Osteocyte (in vitro differentiated cells): ENCODE measurements around the gene COL1A2. TPM values are rescaled to one million over a fixed set of nuclear protein-coding genes. Genes with fewer than 3 reads are reported as not detected.

Source experiments
- DNase-seq: peaks from one replicate; pipeline ENCODE4 v3.0.0; 2021; ENCODE audit warnings: mixed read lengths; ENCODE audit not compliant: unreplicated experiment; ENCODE audit errors: extremely low spot score
- H3K27ac Mint-ChIP-seq: one replicate; pipeline ENCODE4 v1.8.0; 2021; ENCODE audit warnings: mild to moderate bottlenecking, mixed read lengths; ENCODE audit not compliant: unreplicated experiment
- H3K27me3 Mint-ChIP-seq: one replicate; pipeline ENCODE4 v1.8.0; 2021; ENCODE audit warnings: mixed read lengths; ENCODE audit not compliant: unreplicated experiment
- H3K36me3 Mint-ChIP-seq: one replicate; pipeline ENCODE4 v1.8.0; 2021; ENCODE audit warnings: mixed read lengths; ENCODE audit not compliant: unreplicated experiment
- H3K4me1 Mint-ChIP-seq: one replicate; pipeline ENCODE4 v1.8.0; 2021; ENCODE audit warnings: mixed read lengths; ENCODE audit not compliant: unreplicated experiment
- H3K4me3 Mint-ChIP-seq: one replicate; pipeline ENCODE4 v1.8.0; 2021; ENCODE audit warnings: mild to moderate bottlenecking, moderate library complexity, mixed read lengths; ENCODE audit not compliant: unreplicated experiment
- H3K9me3 Mint-ChIP-seq: one replicate; pipeline ENCODE4 v1.8.0; 2021; ENCODE audit warnings: mixed read lengths; ENCODE audit not compliant: unreplicated experiment
- CTCF ChIP-seq: fragments of 200-600 bp; sonication (generic); IDR thresholded peaks from 2 replicates; pipeline ENCODE4 v1.5.0; 2021; ENCODE audit warnings: antibody characterized with exemption, mild to moderate bottlenecking, moderate library complexity
- total RNA-seq: library from RNA; stranded (reverse); gene quantifications from 2 replicates; pipeline ENCODE4 v1.2.1, GENCODE V29; 2021

Gene COL1A2
- total RNA-seq, 1 donor from 2014 or later: 7,492 TPM

- Mint-ChIP-seq H3K9me3 (no peaks in the 10 kb centered on the region), H3K4me3 (peak overlapping the region; percentile 99), H3K27ac (peak overlapping the region; percentile 81), H3K36me3 (peaks cover 66% of the 10 kb centered on the region), H3K27me3 (no peaks in the 10 kb centered on the region), H3K4me1 (peaks cover 53% of the 10 kb centered on the region)
- TF ChIP-seq CTCF: no peak
- DNase-seq: no peak
Observed at GRCh38 chr7:94397722-94398121, 3.0 kb downstream of the COL1A2 start.

- Mint-ChIP-seq H3K9me3 (no peaks in the 10 kb centered on the region), H3K4me1 (peaks cover 52% of the 10 kb centered on the region), H3K27ac (peak overlapping the region; percentile 66), H3K4me3 (peak overlapping the region; percentile 99), H3K36me3 (peaks cover 73% of the 10 kb centered on the region), H3K27me3 (no peaks in the 10 kb centered on the region)
- TF ChIP-seq CTCF: no peak
- no peak for DNase-seq
Observed at GRCh38 chr7:94398841-94399240, 4.1 kb downstream of the COL1A2 start.

GRCh38 chr7:94400022-94400421 is 5.3 kb downstream of the COL1A2 start:
- no peak for DNase-seq
- H3K4me3 Mint-ChIP-seq: peak overlapping the region; percentile 99
- peaks cover 61% of the 10 kb centered on the region for H3K4me1 Mint-ChIP-seq
- H3K36me3 Mint-ChIP-seq: peaks cover 82% of the 10 kb centered on the region
- no peaks in the 10 kb centered on the region for H3K9me3 Mint-ChIP-seq
- TF ChIP-seq CTCF: no peak
- no peaks in the 10 kb centered on the region for H3K27me3 Mint-ChIP-seq
- H3K27ac Mint-ChIP-seq: peak overlapping the region; percentile 91

GRCh38 chr7:94400643-94401427 is 6.1 kb downstream of the COL1A2 start:
- no peaks in the 10 kb centered on the region for H3K27me3 Mint-ChIP-seq
- DNase-seq: no peak
- H3K4me1 Mint-ChIP-seq: peaks cover 69% of the 10 kb centered on the region
- H3K36me3 Mint-ChIP-seq: peaks cover 84% of the 10 kb centered on the region
- peak overlapping the region; percentile 99 for H3K4me3 Mint-ChIP-seq
- no peak for TF ChIP-seq CTCF
- H3K27ac Mint-ChIP-seq: peak overlapping the region; percentile 91
- H3K9me3 Mint-ChIP-seq: no peaks in the 10 kb centered on the region

- Mint-ChIP-seq H3K4me3 (no peak overlapping the region), H3K4me1 (peaks cover 74% of the 10 kb centered on the region), H3K9me3 (no peaks in the 10 kb centered on the region), H3K27me3 (no peaks in the 10 kb centered on the region), H3K27ac (peak overlapping the region; percentile 91), H3K36me3 (peaks cover 84% of the 10 kb centered on the region)
- no peak for TF ChIP-seq CTCF
- DNase-seq: no peak
Observed at GRCh38 chr7:94401428-94401814, 6.7 kb downstream of the COL1A2 start.
